Hematopoietic multipotent progenitor cell treated with erythropoietin and hydrocortisone succinate and interleukin-3 and kit ligand, for 15 days (in vitro differentiated cells): ENCODE measurements around the gene C2CD4A.

Source experiments
- DNase-seq: peaks from one replicate; pipeline ENCODE4 v3.0.0-alpha.2; 2015; ENCODE audit warnings: low spot score

C2CD4A gene

DNA sequence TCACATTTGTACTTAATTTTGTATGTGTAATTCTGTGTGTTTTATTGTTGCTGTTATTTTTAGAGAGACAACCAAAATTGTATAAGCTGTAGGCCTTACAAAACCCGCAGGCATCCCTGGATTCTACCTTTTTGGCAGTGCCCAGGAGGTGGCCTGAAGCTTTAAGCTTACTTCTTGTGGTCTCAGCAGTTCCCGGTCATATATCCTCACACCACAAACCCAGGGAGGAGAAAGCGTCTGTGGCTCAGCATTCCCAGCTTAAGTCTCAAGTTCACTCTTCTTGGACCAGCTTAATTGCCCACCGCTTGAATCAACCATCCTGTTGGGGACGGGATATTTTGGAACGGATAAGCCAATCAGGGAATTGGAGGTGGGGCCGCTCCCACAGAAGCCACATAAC, 36.7 kb downstream of the C2CD4A start:
- DNase-seq = no peak

DNA sequence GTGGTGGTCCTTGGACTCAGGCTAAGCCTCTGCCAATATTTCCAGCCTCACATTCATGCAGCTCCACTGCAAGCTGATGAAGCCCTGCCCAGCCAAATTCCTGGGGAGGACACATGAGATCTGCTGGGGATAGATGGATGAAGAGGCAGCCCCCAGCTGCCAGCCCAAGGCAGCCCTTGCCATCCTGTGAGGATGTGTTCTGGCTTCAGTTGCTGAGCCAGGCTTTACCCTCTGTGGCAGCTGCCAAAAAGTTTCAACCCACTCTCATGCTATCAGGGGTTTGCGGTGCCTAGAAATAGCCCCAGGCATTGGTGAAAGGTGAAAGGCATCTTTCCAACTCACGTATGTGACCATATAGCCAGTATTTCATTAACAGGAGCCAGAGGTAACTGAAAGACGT, 37.6 kb downstream of the C2CD4A start:
- DNase-seq = no peak

DNA sequence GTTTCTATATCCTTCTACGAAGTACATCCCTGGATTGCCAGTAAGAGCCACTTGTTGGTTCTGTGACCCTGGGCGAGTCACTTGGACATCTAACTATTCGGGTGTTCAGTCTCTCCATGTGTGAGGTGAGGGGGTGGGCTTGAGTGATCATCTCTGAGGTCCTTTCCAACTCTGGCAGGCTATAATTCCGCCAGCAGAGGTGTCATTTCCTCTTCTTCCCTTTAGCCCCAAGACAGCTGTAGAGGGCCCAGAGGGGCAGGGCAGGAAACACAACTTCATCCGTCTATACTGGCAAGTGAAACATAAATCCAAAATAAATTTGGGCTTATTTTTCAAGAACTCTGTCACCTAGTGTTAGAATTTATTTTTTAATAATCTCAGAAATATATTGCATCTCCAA, 38.1 kb downstream of the C2CD4A start:
- no peak for DNase-seq

DNA sequence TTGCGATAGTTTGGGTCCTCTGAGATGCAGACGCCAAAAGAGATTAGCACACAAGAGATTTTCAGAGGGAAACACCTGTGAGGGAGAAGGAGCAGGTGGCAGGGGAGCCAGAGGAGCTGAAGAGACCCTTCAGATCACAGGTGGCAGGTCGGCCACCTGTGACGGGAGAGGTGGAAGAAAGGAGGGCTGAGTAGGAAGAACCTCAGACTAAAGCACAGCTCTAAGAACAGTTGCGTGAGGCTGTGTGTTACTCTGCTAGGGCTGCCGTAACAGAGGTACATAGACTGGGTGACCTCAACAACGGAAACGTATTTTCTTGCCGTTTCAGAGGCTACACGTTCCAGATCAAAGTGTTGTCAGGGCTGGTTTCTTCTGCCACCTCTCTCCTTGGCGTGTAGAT, 38.5 kb downstream of the C2CD4A start:
- no peak for DNase-seq

DNA sequence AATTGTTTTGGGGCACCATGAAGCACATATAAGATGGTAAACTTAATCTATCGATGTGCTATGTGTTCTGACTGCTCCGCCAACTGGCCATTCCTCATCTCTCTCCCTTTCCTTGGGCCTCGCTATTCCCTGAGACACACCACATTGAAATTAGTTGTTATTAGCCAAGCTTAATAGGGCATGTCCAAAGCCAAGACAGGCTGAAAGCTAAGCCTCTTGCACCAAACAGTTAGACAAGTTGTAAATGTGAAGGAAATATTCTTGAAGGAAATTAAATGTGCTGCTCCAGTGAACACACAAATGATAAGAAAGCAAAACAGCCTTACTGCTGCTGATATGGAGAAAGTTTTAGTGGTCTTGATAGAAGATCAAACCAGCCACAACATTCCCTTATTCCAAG, 39.3 kb downstream of the C2CD4A start:
- DNase-seq = no peak

DNA sequence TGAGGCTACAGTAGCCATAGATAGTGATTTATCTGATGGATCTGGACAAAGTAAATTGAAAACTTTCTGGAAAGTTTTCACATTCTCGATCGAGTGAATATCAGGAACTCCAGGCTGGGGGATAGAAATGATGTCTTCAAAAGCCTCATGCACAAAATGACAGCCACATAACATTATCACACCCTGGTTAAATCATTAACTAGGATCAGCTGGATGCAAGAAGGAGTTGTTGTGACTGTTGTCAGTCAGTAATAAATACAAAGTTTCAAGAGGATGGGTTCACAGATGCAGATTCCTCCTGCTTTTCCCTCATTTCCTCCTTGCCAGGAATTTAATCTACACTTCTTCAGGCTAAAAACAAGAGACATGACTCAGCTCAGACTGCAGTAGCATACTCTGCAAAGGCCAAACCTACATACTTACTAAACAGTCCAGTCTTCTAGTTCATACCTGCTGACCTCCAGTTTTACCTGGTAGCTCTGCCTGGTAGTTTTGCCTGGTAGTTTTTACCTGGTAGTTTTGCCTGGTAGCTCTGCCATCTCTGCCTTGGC, 40.9 kb downstream of the C2CD4A start:
- DNase-seq = no peak

DNA sequence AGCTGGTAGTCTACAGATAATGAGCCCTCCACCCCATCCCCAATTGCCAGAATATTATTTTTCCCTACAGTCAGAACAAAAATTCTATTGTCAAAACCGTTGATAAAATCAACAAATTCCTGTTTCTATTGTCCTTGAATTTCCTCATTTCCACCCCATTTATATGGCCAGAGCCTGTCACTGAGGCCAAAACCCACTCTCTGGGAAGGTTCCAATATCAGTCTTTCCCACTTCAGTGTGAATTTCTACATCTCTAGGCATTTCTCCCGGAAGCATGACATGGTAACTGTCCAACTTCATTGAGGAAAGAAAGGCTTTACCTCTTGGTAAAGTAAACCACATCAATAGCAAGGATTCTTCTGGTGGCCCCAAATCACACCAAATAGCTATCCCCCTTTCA, 41.6 kb downstream of the C2CD4A start:
- DNase-seq = no peak

DNA sequence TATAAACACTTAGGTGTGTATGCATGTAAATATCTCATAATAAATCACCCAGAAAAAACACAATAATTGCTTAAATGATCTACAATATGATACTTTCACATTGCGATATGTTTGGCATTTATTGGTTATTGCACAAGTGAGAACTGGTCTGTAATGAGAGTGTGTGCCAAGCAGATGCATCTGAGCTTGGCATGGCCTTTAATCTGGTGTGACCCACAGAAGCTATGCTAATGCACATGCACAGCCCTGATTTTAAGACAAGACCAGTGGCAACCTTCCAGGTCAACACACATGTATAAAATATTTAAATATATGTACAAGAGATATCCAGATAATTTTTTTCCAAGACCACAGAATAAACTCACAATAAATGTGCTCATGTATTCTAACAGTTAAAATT, 42.7 kb downstream of the C2CD4A start:
- DNase-seq = no peak

DNA sequence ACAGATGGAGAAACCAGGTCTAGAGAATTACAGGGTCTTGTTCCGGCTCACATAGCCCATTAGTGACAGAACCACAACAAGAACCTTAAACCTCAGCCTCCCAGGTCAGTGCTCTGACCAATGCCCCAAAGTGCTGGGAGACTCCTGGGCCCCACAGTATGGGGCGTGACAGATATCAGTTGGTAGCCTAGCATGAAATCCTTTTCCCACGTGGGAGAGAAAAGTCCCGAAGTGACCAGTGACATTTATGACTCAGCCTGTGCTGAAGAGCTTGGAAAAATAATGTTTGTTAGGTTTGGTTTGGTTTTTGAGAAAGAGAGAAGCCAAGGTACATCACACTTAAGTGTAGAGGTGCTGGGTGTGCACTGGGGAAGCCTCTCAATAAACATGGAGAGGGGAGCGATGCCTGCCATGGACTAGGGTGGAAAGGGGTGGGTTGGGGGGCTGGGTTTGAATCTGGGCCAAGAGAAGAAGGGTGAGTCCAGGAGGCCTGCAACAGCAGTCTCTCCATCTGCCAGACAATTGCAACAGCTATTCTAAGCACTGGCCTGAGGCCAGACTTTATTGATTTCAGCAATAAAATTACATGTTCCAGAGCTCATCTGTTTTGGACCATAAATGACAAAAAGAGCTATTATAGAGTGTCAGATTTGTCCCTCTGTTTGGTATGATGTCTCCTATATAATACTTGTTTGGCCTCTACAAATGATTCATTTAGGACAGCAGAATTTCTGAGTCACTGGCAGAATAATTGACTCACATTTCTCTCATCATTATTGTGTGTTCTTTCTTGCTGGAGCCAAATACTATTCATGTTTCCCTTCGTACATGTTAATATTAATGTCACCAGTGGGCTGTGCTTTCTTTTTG, 43.4 kb downstream of the C2CD4A start:
- DNase-seq = no peak

DNA sequence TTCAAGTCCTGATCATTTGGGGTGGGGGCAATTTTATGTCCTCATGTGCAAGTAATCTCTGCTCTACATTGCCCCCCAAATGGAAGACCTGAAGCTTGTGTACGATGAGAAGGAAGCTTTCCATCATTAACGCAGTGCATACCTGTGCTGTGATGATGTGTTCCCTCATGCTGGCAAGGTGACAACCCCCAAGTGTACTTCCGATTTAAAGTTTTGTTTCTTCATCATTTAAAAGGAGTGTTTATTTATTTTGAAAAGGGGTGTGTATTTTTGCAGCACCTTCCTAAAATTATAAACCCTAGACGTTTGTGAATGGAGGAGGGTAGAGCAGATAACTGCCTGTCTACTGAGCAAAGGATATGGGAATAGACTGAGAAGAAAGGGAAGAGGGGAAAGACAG, 45.3 kb downstream of the C2CD4A start:
- no peak for DNase-seq

DNA sequence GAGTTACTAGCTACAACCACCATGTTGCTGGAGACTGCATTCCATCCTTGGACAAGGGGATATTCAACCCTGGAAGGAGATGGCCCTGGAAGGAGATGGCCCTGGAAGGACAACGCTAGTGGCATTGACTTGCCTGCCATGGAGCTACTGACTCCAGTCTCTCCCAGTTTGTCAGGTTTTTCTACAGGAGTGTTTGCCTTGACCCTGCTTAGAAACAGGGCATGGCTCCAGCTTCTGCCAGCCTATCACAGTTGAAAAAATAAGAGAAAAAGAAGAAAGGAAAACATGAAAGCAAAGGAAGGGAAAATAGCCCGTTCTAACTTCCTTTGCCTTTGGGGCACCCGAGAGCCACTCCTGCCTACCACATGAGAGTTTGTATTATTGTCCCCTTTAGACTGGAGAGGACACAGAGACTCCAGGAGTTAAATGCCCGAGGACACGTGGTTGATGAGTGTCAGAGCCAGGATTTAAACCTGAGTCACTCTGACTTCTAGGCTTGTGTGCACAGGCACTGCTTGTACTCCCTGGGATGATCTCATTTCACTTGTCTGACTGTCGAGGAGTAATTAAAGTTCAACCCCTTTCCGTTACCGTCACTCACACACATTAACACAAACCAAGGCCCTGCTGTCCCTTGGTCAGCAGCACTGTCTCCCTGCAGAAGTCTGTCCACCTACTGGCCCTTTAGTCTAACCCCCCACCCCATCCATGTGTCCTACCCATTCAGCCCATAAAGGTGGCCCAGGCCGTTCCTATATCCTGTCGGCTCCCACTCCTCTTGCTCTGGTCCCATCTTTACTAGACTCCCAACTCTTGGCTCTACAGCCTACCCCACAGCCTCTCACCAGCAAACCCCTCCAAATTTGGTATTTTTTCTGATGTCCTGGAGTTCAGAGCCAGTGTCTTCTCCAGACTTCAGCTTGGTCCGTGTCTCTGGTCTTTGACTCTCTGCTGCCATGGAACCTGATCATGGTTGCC, 46.1 kb downstream of the C2CD4A start:
- DNase-seq = no peak

DNA sequence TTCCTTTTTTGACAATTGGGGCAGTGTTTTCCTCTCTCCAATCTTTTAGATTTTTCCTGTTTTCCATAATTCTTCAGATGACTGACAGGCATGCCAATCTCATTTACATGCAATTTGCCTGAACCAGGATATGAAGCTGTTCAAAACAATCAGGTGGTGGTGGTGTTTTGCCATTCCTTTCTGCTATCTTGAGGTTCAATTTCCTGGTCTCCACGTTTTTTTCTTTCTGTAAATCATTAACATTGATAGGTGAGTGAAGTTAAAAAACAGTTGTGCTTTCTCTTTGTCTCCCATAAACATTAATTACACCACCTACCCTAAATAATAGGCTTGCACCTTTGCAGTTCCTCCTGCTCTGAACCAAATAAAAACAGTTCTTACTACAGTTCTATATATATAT, 49.1 kb downstream of the C2CD4A start:
- no peak for DNase-seq

DNA sequence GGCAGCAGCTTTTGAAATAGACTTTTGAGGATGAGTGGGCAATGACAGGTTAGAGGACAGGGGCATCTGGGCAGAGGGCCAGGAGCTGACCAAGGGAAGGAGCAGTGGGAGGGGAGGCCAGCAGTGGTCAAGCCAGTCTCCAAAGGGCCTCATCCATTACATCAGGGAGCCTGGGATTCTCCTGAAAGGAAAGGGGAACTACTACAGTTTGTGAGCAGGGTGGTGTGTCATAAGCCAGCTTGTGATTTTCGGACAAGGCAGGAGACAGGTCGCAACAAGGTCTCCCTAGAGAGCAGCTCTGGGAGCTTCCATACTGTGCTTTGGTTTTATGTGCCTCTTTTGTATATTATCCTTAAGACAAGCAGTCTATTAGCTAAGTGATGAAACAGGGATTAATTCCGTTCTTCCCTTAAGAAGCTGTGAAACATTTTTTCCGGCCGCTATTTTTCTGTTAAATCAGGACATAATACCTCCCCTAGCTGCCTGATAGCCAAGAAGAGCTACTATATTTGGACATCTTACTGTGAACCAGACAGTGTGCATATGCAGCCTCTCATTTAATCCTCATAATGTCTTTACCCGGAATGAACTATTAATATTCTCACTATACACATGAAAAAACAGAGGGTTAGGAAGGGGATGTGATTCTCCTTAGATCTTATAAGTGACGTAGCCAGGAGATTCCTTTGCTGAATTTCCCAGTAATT, 51.9 kb downstream of the C2CD4A start:
- no peak for DNase-seq

DNA sequence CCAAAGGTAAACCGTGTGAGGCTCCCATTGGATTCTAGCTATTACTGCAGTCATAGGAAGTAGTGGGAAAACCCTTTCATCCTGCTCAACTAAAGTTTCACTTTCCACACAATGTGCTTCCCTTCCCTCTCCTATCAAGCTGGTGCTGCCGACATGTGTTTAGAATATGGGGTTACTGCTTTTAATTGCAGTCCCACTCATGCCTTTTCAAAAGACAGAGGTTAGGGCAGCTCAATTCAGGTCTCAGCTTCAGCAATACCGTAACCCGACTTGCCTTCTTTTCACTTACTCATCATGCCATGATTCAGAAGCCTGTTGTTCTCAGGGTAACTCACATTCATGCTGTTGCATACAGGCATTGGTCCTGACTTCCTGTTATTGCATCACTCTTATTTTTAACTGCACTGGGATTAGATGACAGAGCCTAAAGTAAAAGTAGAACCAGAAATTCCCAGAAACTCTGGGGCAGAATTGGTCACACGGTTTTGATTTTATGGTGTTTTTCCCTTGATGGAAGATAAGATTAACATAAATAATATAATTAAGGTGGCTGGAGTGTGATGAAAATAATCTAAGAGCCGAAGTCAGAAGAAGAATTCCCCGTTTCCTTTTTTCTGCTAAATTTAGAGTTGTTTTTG, 52.6 kb downstream of the C2CD4A start:
- no peak for DNase-seq

DNA sequence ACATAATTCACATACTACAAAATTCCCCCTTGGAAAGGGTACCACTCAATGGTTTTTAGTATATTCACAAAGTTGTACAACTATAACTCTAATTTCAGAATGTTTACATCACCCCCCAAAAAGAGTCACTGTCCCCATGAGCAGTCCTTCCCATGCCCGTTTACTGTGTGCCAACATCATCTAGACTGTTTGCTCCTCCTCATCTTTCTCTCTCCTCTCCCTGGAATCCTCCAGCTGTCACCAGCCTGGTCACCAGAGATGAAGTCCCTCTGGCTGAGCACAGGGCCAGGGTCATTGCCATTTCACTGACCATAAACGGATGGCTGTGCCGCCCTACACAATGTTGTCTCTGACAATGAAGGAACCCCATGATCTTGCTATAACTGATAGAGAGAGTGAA, 53.1 kb downstream of the C2CD4A start:
- no peak for DNase-seq
